Posterior vena cava (tissue), 2 donors: ENCODE results near the gene KAT2A. TPM values are rescaled to one million over a fixed set of nuclear protein-coding genes. Genes with fewer than 3 reads are reported as not detected.

ENCODE experiments used
- DNase-seq: peaks from one replicate; pipeline ENCODE4 v3.0.0-alpha.2; 2020; ENCODE audit warnings: low spot score
- intact Hi-C, 2 donors: fragments of 100-400 bp; cut with DNase I; formaldehyde crosslinking; loops; one replicate each; pipeline versions ENCODE4 v1.14.1 to v1.14.2; 2022 to 2023
- total RNA-seq, 2 donors: library from RNA; stranded (reverse); fragmentation: NEBNext Ultra II Directional; extraction: Animal tissue kit (Norgen Biotek cat#: 25700); gene quantifications; one replicate each; pipeline ENCODE4 v1.2.1, GENCODE V29; 2021
- donor health status: DM: yes; HTN: yes; CAD: no.
- donor health status: DM: yes; HTN: yes; CAD: no.

Gene KAT2A
- total RNA-seq, 2 donors from 2014 or later: 19.1 to 25.1 TPM

DNA sequence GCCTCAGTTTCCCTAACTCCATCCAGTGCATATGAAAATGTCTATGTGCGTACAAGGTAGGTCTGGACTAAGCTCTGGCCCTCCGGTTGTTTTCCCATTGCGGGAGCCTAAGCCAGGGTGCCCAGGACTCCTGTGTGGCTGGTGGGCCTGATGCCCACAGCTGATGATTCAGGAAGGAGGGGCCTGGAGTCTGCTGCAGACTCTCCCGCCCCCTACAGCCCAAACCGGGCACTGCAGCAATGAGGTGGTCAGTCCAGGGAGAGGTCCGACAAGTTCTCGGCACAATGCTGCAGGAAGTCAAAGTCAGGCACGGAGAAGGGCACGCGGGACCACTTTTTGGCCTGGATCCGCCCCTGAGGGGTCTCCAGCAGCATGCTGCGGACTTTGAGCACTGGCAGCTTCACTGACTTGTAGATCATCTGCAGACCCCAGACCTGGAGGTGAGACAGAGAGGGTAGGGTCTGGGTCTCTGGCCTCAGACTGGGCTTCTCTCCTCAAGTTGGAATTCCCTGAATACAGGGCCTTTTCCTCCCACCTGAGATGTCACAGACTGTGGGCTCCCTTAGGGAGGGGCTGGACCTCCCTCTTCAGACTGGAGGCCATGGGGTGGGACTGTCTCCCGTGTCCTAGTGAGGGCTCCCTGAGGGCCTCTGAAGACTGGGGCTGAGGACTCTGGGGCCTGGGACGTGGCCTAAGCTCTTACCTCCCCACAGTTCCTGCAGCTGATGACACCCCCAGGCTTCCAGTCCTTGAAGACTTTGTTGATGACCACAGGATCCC, 19.5 kb downstream of the KAT2A start:
- intact Hi-C loops: no loop called here
- peak; percentile 94 for DNase-seq

DNA sequence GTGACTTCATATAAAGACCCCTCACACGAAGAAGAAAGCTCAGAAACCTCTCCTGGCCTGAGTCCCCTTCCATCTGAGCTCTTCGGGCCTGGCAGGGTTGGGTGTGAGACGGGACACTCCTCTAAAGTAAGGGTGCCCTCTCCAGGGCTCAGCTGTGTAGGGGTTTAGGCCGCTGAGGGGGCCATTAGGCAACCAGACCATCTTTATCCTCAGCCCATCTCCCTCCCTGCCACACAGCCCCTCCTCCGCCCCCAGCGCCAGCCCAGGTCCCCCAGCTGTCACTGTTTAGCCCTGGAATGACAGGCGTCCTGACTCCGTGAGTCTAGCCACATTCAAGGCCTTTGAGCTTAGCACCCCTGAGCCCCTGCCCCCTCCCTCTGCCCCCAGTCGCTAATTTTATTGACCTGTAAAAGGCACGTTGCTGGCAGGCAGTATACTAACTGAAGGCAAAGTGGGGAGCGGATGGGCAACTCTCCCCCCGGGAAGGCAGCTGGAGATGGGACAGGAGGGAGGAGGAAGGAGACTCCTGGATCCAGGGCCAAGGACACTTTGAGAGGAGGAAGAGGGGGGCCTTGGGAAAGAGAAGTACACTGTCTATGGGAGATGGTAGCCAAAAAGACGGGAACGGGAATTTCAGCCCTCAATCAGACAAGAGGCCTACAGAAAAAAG, 22.3 kb downstream of the KAT2A start:
- DNase-seq: no peak
- intact Hi-C loops: no loop called here

DNA sequence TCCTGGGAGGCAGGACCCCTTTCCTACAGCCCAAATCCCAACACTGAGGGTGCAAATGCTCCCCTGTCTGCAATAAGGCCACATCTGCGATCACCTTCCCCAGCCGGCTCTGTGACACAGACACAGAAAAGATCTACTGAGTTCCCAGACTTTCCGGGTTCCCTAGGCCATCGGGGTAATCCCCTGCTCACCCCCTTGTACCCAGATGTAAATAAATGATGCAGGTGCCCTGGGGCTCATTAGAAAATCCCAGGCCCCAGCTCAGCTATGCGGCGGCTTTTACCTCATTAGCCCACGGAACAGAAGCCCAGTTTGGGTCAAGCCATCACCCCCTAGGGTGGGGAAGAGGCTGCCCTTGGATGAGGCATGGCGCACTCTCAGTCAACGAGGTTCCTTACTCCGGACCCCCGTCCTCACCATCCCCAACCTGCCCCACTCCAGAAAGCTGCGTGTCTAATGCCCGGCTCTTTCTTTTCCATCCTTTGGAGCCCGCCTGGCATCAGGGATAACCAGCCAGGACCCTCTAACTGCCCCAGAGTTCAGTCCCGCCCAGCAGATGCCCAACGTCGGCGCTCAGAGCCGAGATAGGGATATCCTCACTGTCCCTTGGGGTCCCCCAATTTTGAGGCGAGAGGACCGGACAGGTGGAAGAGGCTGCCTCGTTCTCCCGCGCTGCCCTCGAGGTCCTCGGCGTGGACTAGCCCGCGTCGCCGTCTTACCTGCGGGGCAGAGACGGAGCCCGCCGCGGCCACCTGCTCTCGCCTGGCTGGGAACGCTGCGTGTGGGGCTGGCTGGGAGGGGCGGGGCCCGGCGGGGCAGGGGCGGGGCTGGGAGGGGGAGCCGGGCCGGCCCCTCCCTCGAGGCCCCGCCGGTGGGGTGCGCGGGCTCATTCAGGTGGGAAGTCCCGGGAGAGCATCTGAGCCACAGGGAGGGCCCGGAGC, 23.2 kb downstream of the KAT2A start, which contains the start of gene ZNF385C:
ZNF385C (minus strand) TSS at position 783 of the 941 bp plus-strand sequence. CDS start 35,417 bp downstream, outside the sequence.
- DNase-seq: no peak
- intact Hi-C loops: no loop called here

DNA sequence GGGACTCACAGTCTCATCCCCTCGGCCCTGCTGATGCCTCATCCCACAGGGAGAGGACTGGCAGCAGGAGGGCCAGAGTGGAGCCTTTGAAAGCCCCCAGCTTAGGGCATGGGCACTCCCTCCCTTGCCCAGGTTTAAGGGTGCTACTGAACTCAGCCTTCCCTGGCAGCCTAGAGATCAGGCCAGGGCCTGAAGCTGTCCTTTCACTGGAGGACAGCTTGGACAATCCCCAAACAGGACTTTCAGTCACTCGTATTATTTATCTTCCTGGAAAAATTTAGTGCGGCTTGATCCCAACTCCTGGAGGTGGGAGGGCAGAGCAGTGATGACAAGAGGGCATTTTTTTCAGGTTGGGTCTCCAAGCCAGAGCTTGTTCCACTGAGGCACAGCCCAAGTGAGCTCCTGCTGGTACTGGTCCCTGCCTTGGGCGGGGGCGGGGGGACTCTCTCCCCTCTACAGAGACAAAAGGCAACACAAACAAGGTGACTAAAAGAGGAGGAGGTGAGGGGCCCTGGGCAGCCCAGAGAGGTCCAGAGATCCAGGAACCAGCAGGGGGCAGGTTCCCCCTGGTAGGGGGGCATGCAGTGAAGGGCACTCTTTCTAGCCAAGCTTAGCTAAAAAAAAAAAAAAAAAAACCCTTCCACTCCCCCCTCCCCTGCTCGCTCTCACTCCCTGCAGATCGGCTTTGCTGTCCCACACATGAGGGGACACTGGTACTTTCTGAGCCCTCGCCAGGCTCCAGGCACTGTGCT, 24.6 kb downstream of the KAT2A start:
- DNase-seq: no peak
- intact Hi-C loops: no loop called here

DNA sequence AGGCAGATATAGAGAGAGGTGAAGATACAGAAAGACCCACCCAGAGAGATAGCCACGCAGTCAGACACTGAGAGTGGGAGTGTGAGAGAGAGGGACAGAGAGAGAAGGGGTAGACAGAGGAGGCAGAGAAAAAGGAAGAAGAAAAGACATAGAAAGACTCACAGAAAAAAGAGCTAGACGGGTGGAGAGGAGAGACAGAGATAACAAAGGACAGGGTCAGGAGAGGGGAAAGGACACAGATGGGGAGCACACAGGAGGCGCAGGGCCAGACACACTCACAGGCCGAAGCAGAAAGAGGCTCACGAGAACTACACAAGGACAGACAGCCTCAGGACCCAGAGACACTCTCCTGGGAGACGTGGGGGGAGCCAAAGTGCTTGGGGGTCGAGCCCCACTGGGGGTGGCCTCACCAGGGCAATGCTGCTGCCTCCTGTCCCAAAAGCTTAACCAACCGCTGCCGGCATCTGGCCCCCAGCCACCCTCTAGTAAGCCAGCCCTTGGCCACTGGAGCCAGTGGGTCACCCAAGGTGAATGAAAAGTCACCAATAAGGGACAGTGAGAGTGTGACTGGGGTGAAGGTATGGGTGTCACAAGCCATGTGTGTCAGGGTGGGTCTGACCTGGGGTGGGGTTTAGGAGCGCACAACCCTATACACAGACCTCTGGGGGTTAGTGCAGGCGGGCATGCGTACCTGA, 26.6 kb downstream of the KAT2A start:
- intact Hi-C loops: no loop called here

DNA sequence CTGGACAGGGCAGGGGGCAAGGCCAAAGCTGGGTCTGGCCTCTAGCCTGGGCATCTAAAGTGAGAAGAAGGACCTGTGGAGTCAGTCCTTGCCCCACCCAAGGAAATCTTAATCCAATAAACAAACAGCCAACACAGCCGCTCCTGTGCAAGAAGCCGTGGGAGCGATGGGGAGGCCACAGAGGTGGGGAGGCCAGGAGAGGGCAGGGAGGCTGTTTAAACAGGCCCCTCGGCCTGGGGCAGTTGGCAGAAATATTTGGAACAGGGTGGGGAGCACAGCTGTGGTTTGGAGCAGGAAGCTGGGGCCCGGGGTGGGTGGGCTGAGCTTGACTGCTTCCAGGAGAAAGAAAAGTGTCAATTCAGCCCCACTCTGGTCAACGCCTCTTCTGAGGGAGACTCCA, 28.2 kb downstream of the KAT2A start:
- no peak for DNase-seq
- intact Hi-C loops: no loop called here

More for the DNA sequence above, 26.6 kb downstream of the KAT2A start:
- DNase-seq: no peak

DNA sequence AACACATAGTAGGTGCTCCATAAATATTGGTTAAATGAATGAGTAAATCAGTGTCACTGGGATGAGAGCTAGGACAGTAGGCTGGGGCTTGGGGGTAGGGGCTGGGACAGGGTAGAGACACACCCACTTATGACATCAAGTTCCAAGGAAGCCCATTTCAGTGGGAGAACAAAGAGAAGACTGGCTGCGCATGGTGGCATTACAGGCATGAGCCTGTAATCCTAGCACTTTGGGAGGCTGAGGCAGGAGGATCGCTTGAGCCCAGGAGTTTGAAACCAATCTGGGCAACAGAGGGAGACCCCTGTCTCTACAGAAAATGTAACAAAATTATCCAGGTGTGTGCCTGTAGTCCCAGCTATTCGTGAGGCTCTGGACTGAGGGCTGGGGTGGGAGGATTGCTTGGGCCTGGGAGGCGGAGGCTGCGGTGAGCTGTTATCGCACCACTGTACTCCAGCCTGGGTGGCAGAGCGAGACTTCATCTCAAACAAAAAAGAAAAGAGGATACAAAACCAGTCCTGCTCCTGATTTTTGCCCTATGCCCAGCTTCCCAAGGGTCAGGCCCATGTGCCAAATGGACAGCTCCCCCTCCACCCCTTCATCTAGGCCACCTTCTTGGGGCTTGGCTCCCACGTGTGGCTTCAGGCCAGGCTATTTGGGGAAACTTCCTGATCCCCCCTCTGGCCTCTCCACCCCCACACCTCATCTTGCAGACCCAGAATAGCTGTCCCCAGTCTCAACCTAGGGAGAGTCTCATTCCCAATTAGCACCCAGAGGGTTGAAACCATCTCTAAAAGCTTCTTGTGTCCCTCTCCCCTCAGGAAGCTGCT, 30.0 kb downstream of the KAT2A start:
- intact Hi-C loops: no loop called here
- no peak for DNase-seq

DNA sequence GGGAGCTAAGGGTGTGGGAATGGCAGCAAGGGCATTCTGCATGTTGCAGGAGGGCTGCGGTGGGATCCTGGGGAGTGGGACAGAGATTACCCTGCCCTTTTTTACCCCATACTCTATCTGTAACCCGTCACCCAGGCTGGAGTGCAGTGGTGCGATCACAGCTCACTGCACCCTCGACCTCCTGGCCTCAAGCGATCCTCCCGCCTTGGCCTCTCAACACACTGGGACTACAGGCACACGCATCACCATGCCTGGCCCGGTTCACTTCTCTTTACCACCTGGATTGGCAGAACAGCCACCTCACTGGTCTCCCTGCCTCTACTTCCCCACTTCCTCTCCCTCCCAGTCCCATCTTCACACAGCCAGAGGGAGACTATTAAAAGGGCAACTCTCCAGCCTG, 32.4 kb downstream of the KAT2A start:
- intact Hi-C loops: no loop called here

DNA sequence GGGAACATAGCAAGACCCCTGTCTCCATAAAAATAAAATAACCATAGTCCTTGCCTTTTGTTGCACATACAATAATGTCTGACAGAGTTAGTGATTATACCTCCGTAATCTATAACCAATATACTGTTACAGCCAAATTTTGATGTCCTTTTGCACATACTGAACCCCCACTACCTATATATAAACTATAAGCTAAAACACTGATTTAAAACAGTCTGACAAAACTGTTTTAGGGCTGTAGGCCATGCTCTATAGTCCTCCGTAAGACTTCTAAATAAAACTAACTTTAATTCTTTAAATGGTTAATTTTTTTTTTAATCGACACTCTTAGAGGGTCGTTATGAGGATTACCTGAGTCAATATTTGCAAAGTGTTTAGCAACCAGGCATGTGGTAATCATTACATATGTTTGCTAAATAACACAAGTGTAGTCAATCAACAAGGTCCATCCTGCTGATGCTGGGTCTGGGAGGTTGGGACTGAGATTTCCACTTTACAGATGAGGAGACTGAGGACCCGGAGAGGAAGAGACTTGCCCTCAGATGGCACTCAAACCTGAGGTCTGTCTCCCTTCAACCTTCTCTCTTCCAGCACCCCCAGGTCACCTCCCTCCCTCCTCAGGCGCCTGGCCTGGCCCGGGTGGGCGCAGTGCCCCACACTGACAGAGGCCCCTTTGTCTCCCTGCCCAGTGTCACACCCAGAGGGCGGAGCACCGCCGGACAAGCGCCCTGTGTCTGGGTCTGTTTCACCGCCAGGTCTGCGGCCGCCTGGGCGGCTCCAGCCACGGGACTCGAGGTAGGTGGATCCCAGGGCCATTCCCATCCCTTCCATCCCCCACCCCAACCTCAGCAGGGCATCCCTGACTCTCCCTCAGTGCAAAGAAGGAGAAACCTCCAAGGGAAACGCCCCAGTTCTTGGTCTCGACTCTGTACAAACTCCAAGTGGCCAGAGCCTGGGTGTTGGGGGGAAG, 33.1 kb downstream of the KAT2A start:
- intact Hi-C loops: no loop called here
- no peak for DNase-seq

More for the DNA sequence above, 32.4 kb downstream of the KAT2A start:
- DNase-seq: no peak

DNA sequence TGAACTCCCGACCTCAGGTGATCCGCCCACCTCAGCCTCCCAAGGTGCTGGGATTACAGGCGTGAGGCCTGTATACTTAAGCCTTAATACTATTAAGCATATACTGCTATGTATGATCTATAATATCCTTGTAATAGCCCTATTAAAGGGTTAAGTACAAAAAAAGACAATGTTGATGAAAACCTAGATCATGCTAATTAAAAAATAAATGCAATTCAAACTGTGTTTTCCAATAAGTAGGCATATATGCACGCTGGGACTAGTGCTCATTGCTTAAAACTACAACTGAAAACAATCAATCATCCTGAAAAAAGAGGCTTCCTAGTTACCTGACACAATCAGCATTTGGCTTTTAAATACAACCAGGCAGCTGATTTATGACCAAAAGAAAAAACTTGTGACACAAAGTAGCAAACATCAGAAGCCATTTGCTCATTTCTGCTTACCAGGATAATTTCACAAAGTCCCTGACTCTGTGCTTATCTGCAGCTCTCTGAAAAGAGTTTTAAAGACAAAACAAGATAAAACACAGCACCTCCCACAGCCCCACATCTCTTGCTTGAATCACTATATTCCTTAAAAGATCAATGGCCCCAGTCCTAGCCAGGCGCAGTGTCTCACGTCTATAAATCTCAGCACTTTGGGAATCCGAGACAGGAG, 34.0 kb downstream of the KAT2A start:
- intact Hi-C loops: no loop called here
- DNase-seq: no peak

DNA sequence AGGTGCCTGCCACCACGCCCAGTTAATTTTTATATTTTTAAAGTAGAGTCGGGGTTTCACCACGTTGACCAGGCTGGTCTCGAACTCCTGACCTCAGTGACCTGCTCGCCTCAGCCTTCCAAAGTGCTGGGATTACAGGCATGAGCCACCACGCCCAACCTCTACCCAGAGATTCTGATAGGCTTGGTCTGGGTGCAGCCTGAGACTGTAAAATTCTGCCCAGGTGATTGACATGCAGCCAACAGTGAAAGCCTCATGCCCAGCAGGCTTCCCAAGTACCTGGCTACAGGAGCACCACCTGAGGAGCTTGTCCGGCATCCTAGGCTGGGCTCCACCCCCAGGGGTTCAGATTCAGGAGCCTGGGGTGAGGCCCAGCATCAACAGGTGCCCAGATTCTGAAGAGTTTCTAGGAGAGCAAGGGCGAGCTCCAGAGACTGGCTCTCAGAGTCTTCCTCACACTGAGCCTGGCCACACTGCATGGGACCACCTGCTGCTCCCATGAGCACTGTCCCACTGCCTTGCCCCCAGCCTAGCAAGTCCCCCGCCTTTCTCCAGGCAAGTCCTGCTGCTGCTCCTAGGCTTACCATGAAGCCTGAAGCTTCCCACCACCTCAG, 39.5 kb downstream of the KAT2A start:
- intact Hi-C loops: no loop called here
- DNase-seq: no peak

DNA sequence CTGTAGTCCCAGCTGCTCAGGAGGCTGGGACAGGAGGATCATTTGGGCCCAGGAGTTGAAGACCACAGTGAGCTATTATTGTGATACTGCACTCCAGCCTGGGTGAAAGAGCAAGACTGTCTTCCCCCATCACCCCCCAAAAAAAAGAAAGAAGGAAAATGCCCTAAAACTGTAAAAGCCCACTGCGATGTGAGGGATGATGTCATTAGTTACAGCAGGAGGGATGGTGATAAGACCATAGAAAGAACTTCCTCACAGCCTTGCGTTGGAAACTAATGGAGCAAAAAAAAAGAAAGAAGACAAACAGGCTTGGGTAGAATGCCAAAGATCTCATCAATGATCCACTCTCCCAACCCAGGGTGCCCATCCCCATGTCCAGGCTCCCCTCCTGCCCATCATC, 41.6 kb downstream of the KAT2A start:
- DNase-seq: no peak
- intact Hi-C loops: loop anchor here in 1 of 2 donors (2.0 kb wide), 1 partner anchor 31 kb away; no protein-coding TSS in a partner anchor

DNA sequence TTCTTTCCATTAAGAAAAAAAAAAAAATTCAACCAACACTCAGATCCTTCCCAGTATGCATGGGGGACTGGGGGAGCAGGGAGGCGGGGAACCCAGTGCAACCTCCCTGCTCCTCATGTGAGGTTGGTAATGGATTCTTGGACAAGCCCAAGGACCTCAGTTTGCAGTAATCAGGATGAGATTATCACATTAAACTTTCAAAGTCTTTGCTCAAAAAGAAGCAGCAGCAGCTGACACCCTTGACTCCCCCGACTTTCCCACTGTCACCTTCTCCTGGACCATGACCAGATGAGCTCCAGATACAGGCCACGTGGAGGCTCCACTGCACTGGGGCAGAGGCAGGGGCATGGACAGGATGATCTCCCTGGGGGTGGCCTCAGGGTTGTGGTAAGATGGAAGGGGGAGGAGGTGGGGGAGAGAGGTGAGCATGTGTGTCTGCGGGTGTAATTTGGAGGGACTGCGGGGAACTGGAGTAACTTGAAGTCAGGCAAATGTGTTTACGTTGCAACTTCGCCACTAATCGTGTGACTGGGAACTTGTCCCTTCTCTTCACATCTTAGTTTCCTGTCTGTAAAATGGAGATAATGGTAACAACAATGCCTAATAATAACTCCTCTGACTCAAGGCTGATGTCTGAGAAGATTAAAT, 42.6 kb downstream of the KAT2A start:
- DNase-seq: no peak
- intact Hi-C loops: loop anchor here in 1 of 2 donors (2.0 kb wide), 1 partner anchor 32 kb away; no protein-coding TSS in a partner anchor

DNA sequence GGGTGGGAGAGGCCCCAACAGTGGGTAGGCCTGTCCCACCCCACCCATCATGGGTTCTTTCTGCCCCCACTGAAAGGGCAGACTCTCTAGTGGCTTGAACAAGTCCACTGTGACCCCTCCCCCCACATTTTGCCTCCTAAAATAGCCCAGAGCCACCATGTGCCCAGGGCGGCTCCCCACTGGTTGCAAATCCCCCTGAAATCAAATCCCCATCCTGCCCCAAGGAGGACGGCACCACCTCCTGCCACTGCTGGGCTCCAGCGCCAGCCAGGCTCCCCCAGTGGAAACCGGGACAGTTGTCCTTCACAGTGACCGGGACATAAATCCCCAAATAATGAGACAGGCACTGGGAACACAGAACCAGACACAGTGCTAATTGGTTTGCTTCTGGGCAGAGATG, 43.4 kb downstream of the KAT2A start:
- intact Hi-C loops: loop anchor here in 1 of 2 donors (2.0 kb wide), 1 partner anchor 33 kb away; no protein-coding TSS in a partner anchor
- no peak for DNase-seq
